ENCODE data around the gene SEMA4B. TPM values are rescaled to one million over a fixed set of nuclear protein-coding genes. Genes with fewer than 3 reads are reported as not detected.
"Not testable (repeated sequence)": the region's sequence is repeated elsewhere in the genome, so short reads cannot be mapped to it uniquely, and the experiment has no call there.

The SEMA4B gene
- total RNA-seq, 1 donor from 2014 or later: 31.8 TPM

GRCh38 chr15:90268415-90268814 lies 67.3 kb downstream of the SEMA4B start:
- Mint-ChIP-seq H3K4me1 (ENCODE audit: low read depth, unreplicated experiment) (peaks cover 13% of the 10 kb centered on the region), H3K27me3 (ENCODE audit: unreplicated experiment) (peaks cover 5% of the 10 kb centered on the region), H3K27ac (ENCODE audit: unreplicated experiment) (peak overlapping the region; percentile 73), H3K36me3 (ENCODE audit: unreplicated experiment) (peaks cover 5% of the 10 kb centered on the region), H3K9me3 (ENCODE audit: unreplicated experiment) (peaks cover 4% of the 10 kb centered on the region), H3K4me3 (ENCODE audit: unreplicated experiment) (peak overlapping the region; percentile 89)
- DNase-seq: no peak
- no peak for TF ChIP-seq CTCF (IDR thresholded peaks at IDR 0.05; ENCODE audit: partially characterized antibody, unreplicated experiment)

- no peak for DNase-seq
- no peak for TF ChIP-seq CTCF (IDR thresholded peaks at IDR 0.05; ENCODE audit: partially characterized antibody, unreplicated experiment)
- peaks cover 5% of the 10 kb centered on the region for H3K27me3 Mint-ChIP-seq (ENCODE audit: unreplicated experiment)
- H3K4me1 Mint-ChIP-seq (ENCODE audit: low read depth, unreplicated experiment): peaks cover 13% of the 10 kb centered on the region
- no peak overlapping the region for H3K27ac Mint-ChIP-seq (ENCODE audit: unreplicated experiment)
- peak overlapping the region; percentile 45 for H3K4me3 Mint-ChIP-seq (ENCODE audit: unreplicated experiment)
- H3K9me3 Mint-ChIP-seq (ENCODE audit: unreplicated experiment): peaks cover 4% of the 10 kb centered on the region
- H3K36me3 Mint-ChIP-seq (ENCODE audit: unreplicated experiment): peaks cover 15% of the 10 kb centered on the region
These were observed 69.5 kb downstream of the SEMA4B start for GRCh38 chr15:90270502-90271150.

GRCh38 chr15:90271459-90272166 lies 70.5 kb downstream of the SEMA4B start:
- no peak overlapping the region for H3K27ac Mint-ChIP-seq (ENCODE audit: unreplicated experiment)

GRCh38 chr15:90278467-90278866 lies 77.3 kb downstream of the SEMA4B start:
- peaks cover 14% of the 10 kb centered on the region for H3K36me3 Mint-ChIP-seq (ENCODE audit: unreplicated experiment)
- H3K27me3 Mint-ChIP-seq (ENCODE audit: unreplicated experiment); H3K27ac Mint-ChIP-seq (ENCODE audit: unreplicated experiment); H3K4me3 Mint-ChIP-seq (ENCODE audit: unreplicated experiment); DNase-seq; H3K4me1 Mint-ChIP-seq (ENCODE audit: low read depth, unreplicated experiment); H3K9me3 Mint-ChIP-seq (ENCODE audit: unreplicated experiment): not testable (repeated sequence)

More at GRCh38 chr15:90271459-90272166, 70.5 kb downstream of the SEMA4B start:
- Mint-ChIP-seq H3K9me3 (ENCODE audit: unreplicated experiment) (peaks cover 4% of the 10 kb centered on the region), H3K27me3 (ENCODE audit: unreplicated experiment) (peaks cover 2% of the 10 kb centered on the region), H3K4me1 (ENCODE audit: low read depth, unreplicated experiment) (peaks cover 13% of the 10 kb centered on the region), H3K36me3 (ENCODE audit: unreplicated experiment) (peaks cover 19% of the 10 kb centered on the region), H3K4me3 (ENCODE audit: unreplicated experiment) (no peak overlapping the region)
- TF ChIP-seq CTCF (IDR thresholded peaks at IDR 0.05; ENCODE audit: partially characterized antibody, unreplicated experiment): no peak
- no peak for DNase-seq

Other genes starting within 250 kb of the SEMA4B start
- gene ZNF710, start 200.0 kb upstream of the SEMA4B start, total RNA-seq (ENCODE audit: unreplicated experiment): 25.2 TPM
- 149 TPM for gene IDH2, start 98.9 kb upstream of the SEMA4B start, total RNA-seq (ENCODE audit: unreplicated experiment)
- 8.0 TPM for gene CIB1, start 32.6 kb downstream of the SEMA4B start, total RNA-seq (ENCODE audit: unreplicated experiment)
- 7.4 TPM for gene GDPGP1, start 32.9 kb downstream of the SEMA4B start, total RNA-seq (ENCODE audit: unreplicated experiment)
- gene TTLL13, start 48.2 kb downstream of the SEMA4B start, total RNA-seq (ENCODE audit: unreplicated experiment): not detected
- 156 TPM for gene NGRN, start 64.3 kb downstream of the SEMA4B start, total RNA-seq (ENCODE audit: unreplicated experiment)
- 6.7 TPM for gene ZNF774, start 151.0 kb downstream of the SEMA4B start, total RNA-seq (ENCODE audit: unreplicated experiment)
- gene IQGAP1, start 186.9 kb downstream of the SEMA4B start, total RNA-seq (ENCODE audit: unreplicated experiment): 61.1 TPM